Bladder microvascular endothelial cell (primary cell): ENCODE data around the gene CELF6. TPM values are rescaled to one million over a fixed set of nuclear protein-coding genes. Genes with fewer than 3 reads are reported as not detected.

Experiments
- total RNA-seq: library from RNA; depleted of rRNA; stranded (reverse); fragments of >200 nt; gene quantifications from 2 replicates; pipeline ENCODE4 v1.2.3, GENCODE V29; 2014

Gene CELF6
- total RNA-seq: 0.06 TPM in 1 of 2 replicates, not detected in the other

DNA sequence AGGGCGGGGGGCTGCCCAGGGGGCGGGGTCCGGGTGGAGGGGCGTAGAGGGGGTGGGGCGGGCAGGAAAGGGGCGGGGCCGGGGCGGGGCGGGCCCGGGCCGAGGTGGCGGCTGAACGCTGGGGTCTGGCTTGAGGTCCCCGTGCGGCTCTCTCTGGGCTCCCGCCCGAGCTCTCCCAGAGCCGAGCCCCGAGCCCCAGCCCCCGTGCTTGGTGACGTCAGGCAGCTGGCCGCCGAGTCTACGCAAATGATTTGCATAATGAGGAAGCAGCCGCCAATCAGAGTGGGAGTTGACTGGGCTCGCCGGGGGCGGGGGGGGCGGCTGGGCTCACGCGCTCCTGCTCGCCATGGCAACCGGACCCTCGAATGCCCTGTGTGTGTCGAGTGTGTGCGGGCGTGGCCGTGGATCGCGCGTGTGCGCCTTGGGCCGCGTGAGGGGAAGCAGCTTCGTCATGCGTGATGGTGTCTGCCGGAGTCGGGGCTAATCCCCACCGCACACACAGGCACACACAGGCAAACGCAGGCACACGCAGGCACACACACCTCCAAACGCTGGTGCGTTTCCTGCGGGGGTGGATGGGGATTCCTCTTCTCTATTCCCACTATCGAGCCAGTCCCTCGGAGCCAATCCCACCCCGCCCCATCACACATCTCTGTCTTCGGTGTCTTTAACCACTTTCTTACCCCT lies at the start of gene CELF6:
TSS of gene CELF6 (minus strand) at position 173 of the 687 bp plus-strand sequence. CDS start 283 bp downstream, outside the sequence.

GRCh38 chr15:72272213-72272996 lies 47.6 kb downstream of the CELF6 start, which contains the start of gene PARP6:
PARP6 (minus strand) TSS chr15:72272554; CDS start chr15:72267477, 5,077 bp downstream.

Other genes starting within 250 kb of the CELF6 start
- gene MYO9A, start 202.0 kb downstream of the CELF6 start, total RNA-seq: 19.6 and 46.9 TPM in 2 replicates
- gene SENP8, start 201.8 kb downstream of the CELF6 start, total RNA-seq: 0.97 and 2.3 TPM in 2 replicates
- gene GRAMD2A, start 122.4 kb downstream of the CELF6 start, total RNA-seq: 0.16 and 0.19 TPM in 2 replicates
- gene PKM, start 89.0 kb downstream of the CELF6 start, total RNA-seq: 820 and 1,418 TPM in 2 replicates
- gene PARP6, start 47.6 kb downstream of the CELF6 start, total RNA-seq: 7.8 and 21.5 TPM in 2 replicates
- gene HEXA, start 55.9 kb upstream of the CELF6 start, total RNA-seq: 57.5 and 90.6 TPM in 2 replicates
- gene TMEM202, start 78.1 kb upstream of the CELF6 start, total RNA-seq: not detected in 2 replicates
- gene ARIH1, start 154.2 kb upstream of the CELF6 start, total RNA-seq: 13.8 and 112 TPM in 2 replicates